ENCODE measurements around the gene ADAMTS9.

The ADAMTS9 gene

GRCh38 chr3:64533617-64534317, 154.0 kb downstream of the ADAMTS9 start:
- Histone ChIP-seq H3K79me2 (ENCODE audit: insufficient read depth, low read length) (no peaks in the 10 kb centered on the region), H3K4me3 (ENCODE audit: insufficient read depth, low read length, poor library complexity, severe bottlenecking) (no peak overlapping the region), H3K9me2 (replicated peaks; ENCODE audit: insufficient read depth, low read length) (no peaks in the 10 kb centered on the region), H3K9me3 (ENCODE audit: insufficient read depth, low read length) (no peaks in the 10 kb centered on the region), H3F3A (ENCODE audit: insufficient read depth) (no peaks in the 10 kb centered on the region), H3K4me2 (ENCODE audit: low read depth, low read length, poor library complexity, severe bottlenecking) (no peak overlapping the region), H4K20me1 (ENCODE audit: low read depth, low read length) (no peaks in the 10 kb centered on the region), H3K27me3 (ENCODE audit: low read length) (no peaks in the 10 kb centered on the region), H3K36me3 (ENCODE audit: low read length) (no peaks in the 10 kb centered on the region), H3K9ac (ENCODE audit: low read length) (no peak overlapping the region), H2AFZ (ENCODE audit: low read depth, low read length, severe bottlenecking) (no peak overlapping the region), H3K27ac (ENCODE audit: low read depth, low read length) (no peak overlapping the region)
- TF ChIP-seq CTCF (IDR thresholded peaks at IDR 0.05; ENCODE audit: insufficient read depth, low read length, poor library complexity, severe bottlenecking) (peak; percentile 40), EZH2phosphoT487 (conservative IDR thresholded peaks at IDR 0.05; ENCODE audit: low read length) (no peak)

- Histone ChIP-seq H3K9me2 (replicated peaks; ENCODE audit: insufficient read depth, low read length) (no peaks in the 10 kb centered on the region), H3K9me3 (ENCODE audit: insufficient read depth, low read length) (no peaks in the 10 kb centered on the region), H3K79me2 (ENCODE audit: insufficient read depth, low read length) (no peaks in the 10 kb centered on the region), H3K4me3 (ENCODE audit: insufficient read depth, low read length, poor library complexity, severe bottlenecking) (no peak overlapping the region), H2AFZ (ENCODE audit: low read depth, low read length, severe bottlenecking) (no peak overlapping the region), H3K27ac (ENCODE audit: low read depth, low read length) (no peak overlapping the region), H3K36me3 (ENCODE audit: low read length) (no peaks in the 10 kb centered on the region), H3K9ac (ENCODE audit: low read length) (no peak overlapping the region), H3K4me2 (ENCODE audit: low read depth, low read length, poor library complexity, severe bottlenecking) (no peak overlapping the region), H3K27me3 (ENCODE audit: low read length) (no peaks in the 10 kb centered on the region), H3F3A (ENCODE audit: insufficient read depth) (no peaks in the 10 kb centered on the region), H4K20me1 (ENCODE audit: low read depth, low read length) (no peaks in the 10 kb centered on the region)
- peak; percentile 29 for TF ChIP-seq CTCF (IDR thresholded peaks at IDR 0.05; ENCODE audit: insufficient read depth, low read length, poor library complexity, severe bottlenecking)
- TF ChIP-seq EZH2phosphoT487 (conservative IDR thresholded peaks at IDR 0.05; ENCODE audit: low read length) = no peak
Observed at GRCh38 chr3:64530434-64531049, 157.3 kb downstream of the ADAMTS9 start.

GRCh38 chr3:64523324-64523723, 164.5 kb downstream of the ADAMTS9 start:
- TF ChIP-seq CTCF (IDR thresholded peaks at IDR 0.05; ENCODE audit: insufficient read depth, low read length, poor library complexity, severe bottlenecking) (no peak), EZH2phosphoT487 (conservative IDR thresholded peaks at IDR 0.05; ENCODE audit: low read length) (no peak)
- H3K27me3 ChIP-seq (ENCODE audit: low read length) = no peaks in the 10 kb centered on the region
- H3F3A ChIP-seq (ENCODE audit: insufficient read depth) = no peaks in the 10 kb centered on the region
- no peak overlapping the region for H3K4me2 ChIP-seq (ENCODE audit: low read depth, low read length, poor library complexity, severe bottlenecking)
- no peak overlapping the region for H3K4me3 ChIP-seq (ENCODE audit: insufficient read depth, low read length, poor library complexity, severe bottlenecking)
- no peaks in the 10 kb centered on the region for H3K9me2 ChIP-seq (replicated peaks; ENCODE audit: insufficient read depth, low read length)
- H3K36me3 ChIP-seq (ENCODE audit: low read length) = no peaks in the 10 kb centered on the region
- no peaks in the 10 kb centered on the region for H4K20me1 ChIP-seq (ENCODE audit: low read depth, low read length)
- H3K27ac ChIP-seq (ENCODE audit: low read depth, low read length) = no peak overlapping the region
- H3K9ac ChIP-seq (ENCODE audit: low read length) = no peak overlapping the region
- peaks cover 4% of the 10 kb centered on the region; the same call in 1 of the 2 replicates for H3K9me3 ChIP-seq (ENCODE audit: insufficient read depth, low read length)
- H2AFZ ChIP-seq (ENCODE audit: low read depth, low read length, severe bottlenecking) = no peak overlapping the region
- no peaks in the 10 kb centered on the region for H3K79me2 ChIP-seq (ENCODE audit: insufficient read depth, low read length)

Measured in SU-DHL-6 (cell line).